Mammary epithelial cell (primary cell): ENCODE measurements around the gene C11orf58.

Source experiments
- CTCF ChIP-seq, 2 donors: IDR thresholded peaks in 1 of 2; conservative IDR thresholded peaks in 1 of 2; 2 replicates each; pipeline ENCODE4 v1.5.1; 2011 to 2012; ENCODE audit warnings: inconsistent platforms in 2 of 2, low read length in 2 of 2, mild to moderate bottlenecking in 2 of 2, control low read depth in 1 of 2, low read depth in 1 of 2; ENCODE audit not compliant: insufficient read depth in 1 of 2; ENCODE audit errors: extremely low read depth in 1 of 2
- EZH2 ChIP-seq: IDR thresholded peaks from 2 replicates; pipeline ENCODE4 v1.6.1; 2012; ENCODE audit warnings: low read length, inconsistent platforms, borderline replicate concordance

- TF ChIP-seq CTCF (conservative IDR thresholded peaks at IDR 0.05 in 1 of 2, IDR thresholded peaks at IDR 0.05 in 1 of 2; ENCODE audit: extremely low read depth in 1 of 2, insufficient read depth in 1 of 2, low read depth in 1 of 2, low read length in 2 of 2) (no peak), EZH2 (no peak)
Measured at GRCh38 chr11:16774936-16775613, 36.6 kb downstream of the C11orf58 start.
